H1 (cell line): Measurements from ENCODE around the gene ARMC5. TPM values are rescaled to one million over a fixed set of nuclear protein-coding genes. Genes with fewer than 3 reads are reported as not detected.

ENCODE experiments used
- CHD7 ChIP-seq: fragments of 300-600 bp; sonication (generic); IDR thresholded peaks from 2 replicates; pipeline ENCODE4 v1.7.1; 2012; ENCODE audit warnings: low read length, moderate library complexity, mild to moderate bottlenecking, inconsistent platforms; ENCODE audit not compliant: insufficient replicate concordance
- EZH2 ChIP-seq: fragments of 200-600 bp; sonication (generic); IDR thresholded peaks from 2 replicates; pipeline ENCODE4 v1.7.1; 2012; ENCODE audit warnings: low read depth, mild to moderate bottlenecking, moderate library complexity, low read length, inconsistent platforms; ENCODE audit not compliant: severe bottlenecking
- JUN ChIP-seq: IDR thresholded peaks from 2 replicates; pipeline ENCODE4 v1.6.1; 2011; ENCODE audit warnings: low read depth, mild to moderate bottlenecking, improper control_type of control experiment, low read length
- POU5F1 ChIP-seq: IDR thresholded peaks from 2 replicates; pipeline ENCODE4 v1.6.1; 2011; ENCODE audit warnings: low read depth, mild to moderate bottlenecking, low read length, moderate library complexity
- SIN3A ChIP-seq, 2 experiments: IDR thresholded peaks in 1 of 2; conservative IDR thresholded peaks in 1 of 2; 2 replicates each; pipeline ENCODE4 v1.6.1; 2011 to 2012; ENCODE audit warnings: low read length in 2 of 2, improper control_type of control experiment in 1 of 2, low read depth in 1 of 2, mild to moderate bottlenecking in 1 of 2
- SIRT6 ChIP-seq: IDR thresholded peaks from one replicate; pipeline ENCODE4 v1.7.1; 2012; ENCODE audit warnings: low read length, inconsistent platforms
- polyA plus RNA-seq, 7 experiments: library from polyadenylated mRNA; depleted of rRNA in 3 of 7; stranded (reverse) in 5 of 7; unstranded in 2 of 7; fragments of >200 nt in 5 of 7; fragments of 200-250 nt in 2 of 7; gene quantifications; 1 replicate in 5 of 7; 2 replicates in 1 of 7; 4 replicates in 1 of 7; pipeline versions ENCODE4 v1.2.1 to v1.2.3, GENCODE V29; 2011 to 2013; ENCODE audit warnings: missing spikeins in 2 of 7, mixed read lengths in 2 of 7
- total RNA-seq: library from RNA; stranded (reverse); fragmentation: NEBNext Ultra II Directional; extraction: Animal tissue kit (Norgen Biotek cat#: 25700); gene quantifications from 2 replicates; pipeline ENCODE4 v1.2.1, GENCODE V29; 2021

Gene ARMC5
- total and polyA plus RNA-seq, 2 of the 8 experiments (the other 6 are each of a cell fraction or from before 2014, with no cell fraction given) = 7.8 to 8.7 TPM

DNA sequence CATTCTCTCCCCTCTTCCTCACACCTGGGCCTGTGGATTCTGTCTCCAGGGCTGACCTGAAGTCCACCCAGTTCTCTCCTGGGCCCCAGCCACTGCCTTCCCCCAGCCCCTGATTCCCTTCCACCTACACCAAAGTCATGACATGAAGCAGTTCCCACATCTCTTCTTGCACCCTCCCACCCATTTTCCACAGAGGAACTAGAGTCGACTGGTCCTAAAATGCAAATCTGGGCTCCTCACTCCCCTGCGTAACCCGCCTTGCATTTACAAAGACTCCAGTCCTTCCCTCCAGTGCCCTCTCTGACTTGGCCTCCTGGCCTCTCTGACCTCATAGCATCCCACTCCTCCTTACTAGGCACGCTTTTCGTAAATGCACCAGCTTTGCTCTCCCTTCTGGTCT, 45.9 kb upstream of the ARMC5 start (continued):
- no peak for TF ChIP-seq CHD7
- TF ChIP-seq SIRT6 = no peak
- no peak for TF ChIP-seq POU5F1
- no peak for TF ChIP-seq SIN3A (conservative IDR thresholded peaks at IDR 0.05 in 1 of 2, IDR thresholded peaks at IDR 0.05 in 1 of 2; ENCODE audit: low read depth in 1 of 2, low read length in 2 of 2)
- TF ChIP-seq EZH2 = no peak
- no peak for TF ChIP-seq JUN
